ENCODE results near the gene MYRIP. TPM values are rescaled to one million over a fixed set of nuclear protein-coding genes. Genes with fewer than 3 reads are reported as not detected.

Gene MYRIP
- total RNA-seq, 4 donors from 2014 or later: 1.4 to 4.4 (median 2.8) TPM

- DNase-seq (ENCODE audit: low spot score in 2 of 2): no peak
Observed at GRCh38 chr3:40162616-40163015, 353.2 kb downstream of the MYRIP start.

GRCh38 chr3:40166997-40167396 lies 357.6 kb downstream of the MYRIP start:
- no peak overlapping the region for H3K27ac ChIP-seq
- TF ChIP-seq POLR2A (IDR thresholded peaks at IDR 0.05) (no peak), POLR2AphosphoS5 (IDR thresholded peaks at IDR 0.05) (no peak), EP300 (IDR thresholded peaks at IDR 0.05) (no peak), CTCF (IDR thresholded peaks at IDR 0.05) (no peak)
- no peak for DNase-seq (ENCODE audit: low spot score in 2 of 2)
- H3K9me3 ChIP-seq: no peaks in the 10 kb centered on the region
- no peaks in the 10 kb centered on the region for H3K4me1 ChIP-seq
- no peaks in the 10 kb centered on the region for H3K36me3 ChIP-seq
- no peak overlapping the region for H3K4me3 ChIP-seq
- H3K27me3 ChIP-seq: no peaks in the 10 kb centered on the region
- 57% methylated on average over 2 of the region's 2 CpGs for WGBS

More at GRCh38 chr3:40162616-40163015, 353.2 kb downstream of the MYRIP start:
- Histone ChIP-seq H3K4me3 (no peak overlapping the region), H3K27me3 (no peaks in the 10 kb centered on the region), H3K27ac (no peak overlapping the region), H3K9me3 (no peaks in the 10 kb centered on the region), H3K4me1 (no peaks in the 10 kb centered on the region), H3K36me3 (no peaks in the 10 kb centered on the region)
- TF ChIP-seq POLR2AphosphoS5 (IDR thresholded peaks at IDR 0.05) (no peak), EP300 (IDR thresholded peaks at IDR 0.05) (no peak), POLR2A (IDR thresholded peaks at IDR 0.05) (no peak), CTCF (IDR thresholded peaks at IDR 0.05) (no peak)

GRCh38 chr3:40167958-40168357 lies 358.5 kb downstream of the MYRIP start:
- Histone ChIP-seq H3K27ac (no peak overlapping the region), H3K27me3 (no peaks in the 10 kb centered on the region), H3K4me1 (no peaks in the 10 kb centered on the region), H3K36me3 (no peaks in the 10 kb centered on the region), H3K9me3 (no peaks in the 10 kb centered on the region), H3K4me3 (no peak overlapping the region)
- no peak for TF ChIP-seq CTCF (IDR thresholded peaks at IDR 0.05)
- no peak for TF ChIP-seq POLR2A (IDR thresholded peaks at IDR 0.05)
- TF ChIP-seq POLR2AphosphoS5 (IDR thresholded peaks at IDR 0.05): no peak
- TF ChIP-seq EP300 (IDR thresholded peaks at IDR 0.05): no peak
- DNase-seq (ENCODE audit: low spot score in 2 of 2): no peak
- WGBS: 100% methylated on average over 1 of the region's 1 CpG

- H3K27ac ChIP-seq: no peak overlapping the region
- H3K9me3 ChIP-seq: no peaks in the 10 kb centered on the region
- no peaks in the 10 kb centered on the region for H3K27me3 ChIP-seq
- 82% methylated on average over 5 of the region's 5 CpGs for WGBS
- TF ChIP-seq POLR2A (IDR thresholded peaks at IDR 0.05): no peak
- TF ChIP-seq POLR2AphosphoS5 (IDR thresholded peaks at IDR 0.05): no peak
- TF ChIP-seq EP300 (IDR thresholded peaks at IDR 0.05): no peak
- TF ChIP-seq CTCF (IDR thresholded peaks at IDR 0.05): no peak
- no peak overlapping the region for H3K4me3 ChIP-seq
- no peak for DNase-seq (ENCODE audit: low spot score in 2 of 2)
- H3K36me3 ChIP-seq: no peaks in the 10 kb centered on the region
- H3K4me1 ChIP-seq: peaks cover 5% of the 10 kb centered on the region
Observed at GRCh38 chr3:40169983-40170382, 360.6 kb downstream of the MYRIP start.

GRCh38 chr3:40170395-40170794 lies 361.0 kb downstream of the MYRIP start:
- Histone ChIP-seq H3K9me3 (no peaks in the 10 kb centered on the region), H3K27ac (no peak overlapping the region), H3K27me3 (no peaks in the 10 kb centered on the region), H3K4me3 (no peak overlapping the region), H3K4me1 (peaks cover 5% of the 10 kb centered on the region), H3K36me3 (no peaks in the 10 kb centered on the region)
- 87% methylated on average over 1 of the region's 1 CpG for WGBS
- TF ChIP-seq POLR2AphosphoS5 (IDR thresholded peaks at IDR 0.05) (no peak), CTCF (IDR thresholded peaks at IDR 0.05) (no peak), POLR2A (IDR thresholded peaks at IDR 0.05) (no peak), EP300 (IDR thresholded peaks at IDR 0.05) (no peak)
- no peak for DNase-seq (ENCODE audit: low spot score in 2 of 2)

All from suprapubic skin (tissue), 4 donors.